Aorta (tissue), 5 donors: ENCODE data around the gene ERCC4. TPM values are rescaled to one million over a fixed set of nuclear protein-coding genes. Genes with fewer than 3 reads are reported as not detected.

ENCODE experiments used
- ATAC-seq: fragments of 200-7000 bp; cut with Tn5 transposase; one replicate; pipeline ENCODE4 v1.9.1; 2022; ENCODE audit warnings: moderate library complexity; ENCODE audit not compliant: low FRiP score
- DNase-seq, 2 donors: peaks; one replicate each; pipeline ENCODE4 v3.0.0-alpha.2; 2020
- H3K27ac ChIP-seq, 2 donors: one replicate each; pipeline ENCODE4 v1.5.1; 2013; ENCODE audit warnings: low read length in 2 of 2, mild to moderate bottlenecking in 2 of 2, moderate library complexity in 2 of 2, control low read depth in 1 of 2, inconsistent platforms in 1 of 2, low read depth in 1 of 2
- H3K27me3 ChIP-seq, 2 donors: one replicate each; pipeline ENCODE4 v1.6.1; 2013; ENCODE audit warnings: control low read depth in 1 of 2, low read length in 1 of 2, mild to moderate bottlenecking in 1 of 2, moderate library complexity in 1 of 2; ENCODE audit not compliant: insufficient read depth in 2 of 2, control insufficient read depth in 1 of 2
- H3K36me3 ChIP-seq, 2 donors: one replicate each; pipeline ENCODE4 v1.6.1; 2013; ENCODE audit warnings: control low read depth in 1 of 2, low read length in 1 of 2, mild to moderate bottlenecking in 1 of 2; ENCODE audit not compliant: insufficient read depth in 2 of 2, control insufficient read depth in 1 of 2
- H3K4me1 ChIP-seq, 2 donors: one replicate each; pipeline ENCODE4 v1.6.1; 2013; ENCODE audit warnings: low read length in 2 of 2, control low read depth in 1 of 2, mild to moderate bottlenecking in 1 of 2, moderate library complexity in 1 of 2; ENCODE audit not compliant: insufficient read depth in 2 of 2, control insufficient read depth in 1 of 2
- H3K4me3 ChIP-seq, 2 donors: one replicate each; pipeline ENCODE4 v1.5.1; 2013; ENCODE audit warnings: low read length in 2 of 2, control low read depth in 1 of 2, mild to moderate bottlenecking in 1 of 2
- H3K9me3 ChIP-seq: one replicate; pipeline ENCODE4 v1.6.1; 2013; ENCODE audit warnings: mild to moderate bottlenecking, low read length; ENCODE audit not compliant: control insufficient read depth
- WGBS, 2 donors: extraction: QIAGEN DNeasy Blood & Tissue Kit; methylation state at CpG; one replicate each; pipeline ENCODE4 v1.1.7; 2013; 5-methylcytosine and 5-hydroxymethylcytosine counted together
- intact Hi-C, 2 donors: fragments of 100-400 bp; cut with DNase I; formaldehyde crosslinking; loops; one replicate each; pipeline versions ENCODE4 v1.14.2 to v1.15.0; 2022
- polyA plus RNA-seq, 2 donors: library from polyadenylated mRNA; stranded (reverse); fragments of 200-250 nt; gene quantifications; one replicate each; pipeline ENCODE4 v1.2.3, GENCODE V29; 2013
- total RNA-seq, 2 donors: library from RNA; stranded (reverse); fragmentation: NEBNext Ultra II Directional; extraction: Animal tissue kit (Norgen Biotek cat#: 25700); gene quantifications; one replicate each; pipeline ENCODE4 v1.2.1, GENCODE V29; 2021
- donor health status: healthy with polysubstance abuse.
- donor health status: Bipolar disorder and iron deficiency.
- donor health status: DM: no; HTN: no; CAD: no.
- donor health status: DM: no; HTN: no; CAD: no.
- donor health status: DM: yes; HTN: yes; CAD: no.

Gene ERCC4
- total and polyA plus RNA-seq, 4 donors: 2.2 to 14.0 (median 7.7) TPM

DNA sequence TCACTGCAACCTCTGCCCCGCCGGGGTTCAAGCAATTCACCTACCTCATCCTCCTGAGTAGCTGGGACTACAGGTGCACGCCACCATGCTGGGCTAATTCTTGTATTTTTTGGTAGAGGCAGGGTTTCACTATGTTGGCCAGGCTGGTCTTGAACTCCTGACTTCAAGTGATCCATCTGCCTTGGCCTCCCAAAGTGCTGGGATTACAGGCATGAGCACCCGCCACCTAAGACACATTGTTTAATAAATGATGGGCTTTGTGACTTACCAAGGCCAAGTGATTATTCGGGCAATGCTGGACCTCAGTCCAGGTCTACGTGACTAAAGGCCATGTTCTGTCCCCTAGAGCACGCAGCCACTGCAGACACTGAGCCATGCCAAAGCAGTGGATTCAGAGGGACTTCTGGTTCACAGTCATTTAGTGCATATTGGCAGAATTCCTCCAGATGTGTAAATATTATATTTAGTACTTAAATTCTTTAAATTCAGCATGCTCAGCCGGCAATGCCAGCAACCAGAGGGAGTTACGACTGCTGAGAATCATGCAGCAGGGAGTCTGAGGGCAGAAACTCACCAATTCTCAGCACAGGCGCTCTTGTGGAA lies 4.8 kb upstream of the ERCC4 start:
- H3K4me1 ChIP-seq: peaks cover 0 to 1% of the 10 kb centered on the region in 2 donors
- peak overlapping the region in 1 of 2 donors; percentile 48 for H3K27ac ChIP-seq
- 43 to 48% methylated on average over 10 of the region's 10 CpGs for WGBS, 2 donors
- intact Hi-C loops: loop anchor here in 1 of 2 donors (5.0 kb wide), 1 partner anchor 48 kb away; no protein-coding TSS in a partner anchor
- H3K27me3 ChIP-seq: no peaks in the 10 kb centered on the region
- DNase-seq: no peak
- no peak overlapping the region for H3K4me3 ChIP-seq
- no peaks in the 10 kb centered on the region for H3K9me3 ChIP-seq
- no peaks in the 10 kb centered on the region for H3K36me3 ChIP-seq
- no peak for ATAC-seq

GRCh38 chr16:13919330-13919682 lies 648 bp upstream of the ERCC4 start:
- H3K27ac ChIP-seq: peak overlapping the region in 1 of 2 donors; percentile 42
- intact Hi-C loops: loop anchor here in 1 of 2 donors (5.0 kb wide), 1 partner anchor 52 kb away; no protein-coding TSS in a partner anchor
- peak; percentile 49 for ATAC-seq

DNA sequence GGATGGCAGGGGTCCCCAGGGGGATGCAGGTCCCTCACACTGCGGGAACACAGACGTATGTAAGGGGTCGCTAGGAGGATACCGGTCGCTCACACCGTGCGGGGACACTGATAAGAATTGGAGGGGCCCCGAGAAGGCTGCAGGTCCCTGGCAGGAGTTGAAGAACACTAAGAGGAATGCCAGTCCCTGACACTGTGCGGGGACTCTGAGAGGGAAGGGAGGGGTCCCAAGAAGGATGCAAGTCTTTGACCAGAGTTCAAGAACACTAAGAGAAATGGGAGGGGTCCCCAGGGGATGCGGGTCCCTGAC lies 510 bp downstream of the ERCC4 start:
- peak overlapping the region; percentile 31 to 67 for H3K4me3 ChIP-seq
- no peak for ATAC-seq
- no peaks in the 10 kb centered on the region for H3K9me3 ChIP-seq
- H3K27me3 ChIP-seq: no peaks in the 10 kb centered on the region
- no peaks in the 10 kb centered on the region for H3K4me1 ChIP-seq
- no peak for DNase-seq
- intact Hi-C loops: loop anchor here (2.0 to 5.0 kb wide), 6 partner anchors 267 to 607 kb away; no protein-coding TSS in a partner anchor
- no peaks in the 10 kb centered on the region for H3K36me3 ChIP-seq
- no peak overlapping the region for H3K27ac ChIP-seq
- 1% methylated on average over 10 of the region's 10 CpGs for WGBS, 2 donors

More at GRCh38 chr16:13919330-13919682, 648 bp upstream of the ERCC4 start:
- Histone ChIP-seq H3K4me3 (peak overlapping the region in 1 of 2 donors; percentile 52), H3K36me3 (no peaks in the 10 kb centered on the region), H3K4me1 (no peaks in the 10 kb centered on the region), H3K9me3 (no peaks in the 10 kb centered on the region), H3K27me3 (no peaks in the 10 kb centered on the region)
- 0% methylated on average over 3 of the region's 3 CpGs for WGBS, 2 donors
- DNase-seq: no peak

DNA sequence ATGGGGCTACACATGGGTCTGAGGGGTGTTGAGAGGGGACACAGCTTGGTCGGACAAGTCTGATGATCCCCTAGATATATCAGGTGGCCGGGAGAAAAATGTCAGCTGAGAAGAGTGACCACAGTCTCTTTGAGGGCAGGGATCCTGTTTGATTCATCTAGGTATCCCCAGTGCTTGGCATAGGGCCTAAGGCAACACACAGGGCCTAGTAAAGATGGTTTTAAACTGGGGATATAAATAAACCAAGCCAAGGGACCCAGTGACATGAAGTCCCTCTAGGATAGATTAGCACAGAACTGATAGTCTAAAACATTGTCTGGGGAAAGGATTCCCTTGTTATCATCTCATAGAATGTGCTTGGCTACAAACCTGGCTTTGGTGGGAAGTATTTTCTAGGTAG lies 1.4 kb downstream of the ERCC4 start:
- Histone ChIP-seq H3K36me3 (no peaks in the 10 kb centered on the region), H3K27ac (no peak overlapping the region), H3K4me3 (no peak overlapping the region), H3K4me1 (no peaks in the 10 kb centered on the region), H3K27me3 (no peaks in the 10 kb centered on the region), H3K9me3 (no peaks in the 10 kb centered on the region)
- ATAC-seq (no peak), DNase-seq (no peak)
- WGBS, 2 donors: 73 to 79% methylated on average over 2 of the region's 2 CpGs
- intact Hi-C loops: loop anchor here (2.0 to 5.0 kb wide), 6 partner anchors 266 to 606 kb away; no protein-coding TSS in a partner anchor

- H3K36me3 ChIP-seq: no peaks in the 10 kb centered on the region
- no peaks in the 10 kb centered on the region for H3K27me3 ChIP-seq
- WGBS, 2 donors: 13 to 20% methylated on average over 4 of the region's 4 CpGs
- ATAC-seq (no peak), DNase-seq (no peak)
- no peaks in the 10 kb centered on the region for H3K9me3 ChIP-seq
- intact Hi-C loops: loop anchor here (5.0 kb wide), 5 partner anchors 264 to 604 kb away; no protein-coding TSS in a partner anchor
- H3K27ac ChIP-seq: no peak overlapping the region
- no peaks in the 10 kb centered on the region for H3K4me1 ChIP-seq
- H3K4me3 ChIP-seq: no peak overlapping the region
Measured at GRCh38 chr16:13923703-13924298, 3.8 kb downstream of the ERCC4 start.

- H3K27ac ChIP-seq: no peak overlapping the region
- intact Hi-C loops: loop anchor here in 1 of 2 donors (2.0 kb wide), 1 partner anchor 600 kb away; no protein-coding TSS in a partner anchor
- no peaks in the 10 kb centered on the region for H3K36me3 ChIP-seq
- H3K4me3 ChIP-seq: no peak overlapping the region
- no peaks in the 10 kb centered on the region for H3K4me1 ChIP-seq
- no peaks in the 10 kb centered on the region for H3K9me3 ChIP-seq
- WGBS, 2 donors: 71 to 74% methylated on average over 4 of the region's 4 CpGs
- DNase-seq (no peak), ATAC-seq (no peak)
- H3K27me3 ChIP-seq: no peaks in the 10 kb centered on the region
Measured at GRCh38 chr16:13926464-13926863, 6.5 kb downstream of the ERCC4 start.

GRCh38 chr16:13926891-13927290 lies 6.9 kb downstream of the ERCC4 start:
- no peaks in the 10 kb centered on the region for H3K27me3 ChIP-seq
- no peaks in the 10 kb centered on the region for H3K36me3 ChIP-seq
- no peak overlapping the region for H3K4me3 ChIP-seq
- ATAC-seq (no peak), DNase-seq (no peak)
- no peaks in the 10 kb centered on the region for H3K4me1 ChIP-seq
- intact Hi-C loops: loop anchor here in 1 of 2 donors (2.0 kb wide), 1 partner anchor 600 kb away; no protein-coding TSS in a partner anchor
- H3K27ac ChIP-seq: no peak overlapping the region
- WGBS, 2 donors: 79 to 90% methylated on average over 2 of the region's 2 CpGs
- H3K9me3 ChIP-seq: no peaks in the 10 kb centered on the region

DNA sequence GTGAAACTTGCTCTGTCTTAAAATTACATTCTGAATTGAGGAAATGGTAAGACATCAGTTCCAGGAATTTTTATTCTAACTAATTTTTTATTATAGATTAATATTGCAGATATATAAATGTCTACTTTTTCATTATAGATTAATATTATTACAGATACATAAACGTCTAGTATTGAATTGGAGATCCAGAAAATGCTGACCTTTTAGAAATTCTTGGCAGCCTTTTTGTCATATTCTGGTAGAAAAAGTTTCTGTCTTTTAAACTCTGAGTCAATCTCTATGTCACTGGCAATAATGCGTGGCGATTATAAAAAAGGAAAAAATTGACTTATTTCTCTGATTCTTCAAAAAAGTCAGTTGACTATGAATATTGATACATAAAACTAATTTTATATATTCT lies 8.7 kb downstream of the ERCC4 start:
- no peak for ATAC-seq
- Histone ChIP-seq H3K36me3 (no peaks in the 10 kb centered on the region), H3K27ac (no peak overlapping the region), H3K27me3 (no peaks in the 10 kb centered on the region), H3K4me3 (no peak overlapping the region), H3K9me3 (no peaks in the 10 kb centered on the region), H3K4me1 (no peaks in the 10 kb centered on the region)
- WGBS, 2 donors: 84 to 85% methylated on average over 3 of the region's 3 CpGs
- intact Hi-C loops: no loop called here
- no peak for DNase-seq

DNA sequence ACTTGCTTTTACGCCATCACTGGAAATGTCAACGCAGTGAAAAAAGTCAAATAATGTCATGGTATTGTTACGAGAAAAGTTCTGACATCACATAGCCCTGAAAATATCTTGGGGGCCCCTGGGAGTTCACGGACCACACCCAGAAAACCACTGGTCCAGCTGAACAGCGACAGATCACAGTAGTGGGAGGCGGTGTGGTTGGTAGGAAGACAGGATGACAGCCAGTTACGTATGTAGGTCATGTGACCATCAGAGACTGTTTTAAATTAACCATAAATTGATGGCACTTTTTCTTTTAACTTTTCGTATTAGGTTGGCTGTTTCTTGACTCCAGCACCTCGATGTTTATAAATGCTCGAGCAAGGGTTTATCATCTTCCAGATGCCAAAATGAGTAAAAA lies 11.9 kb downstream of the ERCC4 start:
- Histone ChIP-seq H3K27me3 (no peaks in the 10 kb centered on the region), H3K4me3 (no peak overlapping the region), H3K4me1 (no peaks in the 10 kb centered on the region), H3K27ac (no peak overlapping the region), H3K9me3 (no peaks in the 10 kb centered on the region), H3K36me3 (peaks cover 0 to 6% of the 10 kb centered on the region in 2 donors)
- intact Hi-C loops: no loop called here
- WGBS, 2 donors: 79 to 81% methylated on average over 10 of the region's 10 CpGs
- ATAC-seq (no peak), DNase-seq (no peak)
